DOHH2 (cell line): Measurements from ENCODE around the gene RFLNA.

ENCODE experiments used
- CTCF ChIP-seq: fragments of 200-600 bp; sonication (generic); IDR thresholded peaks from one replicate; pipeline ENCODE4 v1.5.1; 2014; ENCODE audit warnings: antibody characterized with exemption, mild to moderate bottlenecking, low read depth, low read length; ENCODE audit not compliant: poor library complexity, severe bottlenecking
- EZH2phosphoT487 ChIP-seq: fragments of 200-600 bp; sonication (generic); IDR thresholded peaks from 2 replicates; pipeline ENCODE4 v1.6.1; 2017; ENCODE audit warnings: borderline replicate concordance, mild to moderate bottlenecking, antibody characterized with exemption, low read length, moderate library complexity, mixed read lengths

DNA sequence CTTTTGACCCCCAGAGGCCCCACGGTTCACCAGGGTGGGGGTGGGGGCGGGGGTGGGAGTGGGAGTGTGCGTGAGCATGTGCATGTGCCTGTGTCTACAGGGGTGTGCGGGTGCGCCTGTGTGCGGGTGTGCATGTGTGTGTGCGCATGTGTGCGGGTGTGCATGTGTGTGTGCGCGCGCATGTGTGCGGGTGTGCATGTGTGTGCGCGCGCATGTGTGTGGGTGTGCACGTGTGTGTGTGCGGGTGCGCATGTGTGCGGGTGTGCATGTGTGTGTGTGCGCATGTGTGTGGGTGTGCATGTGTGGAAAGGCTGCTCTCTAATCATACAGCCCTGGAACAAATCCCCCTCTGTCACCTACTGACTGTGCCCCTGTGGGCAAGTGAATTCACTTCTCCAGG lies 38.8 kb downstream of the RFLNA start:
- TF ChIP-seq CTCF (no peak), EZH2phosphoT487 (no peak)
